GM18519 (cell line): ENCODE measurements around the gene LMNA.

Experiments used
- ATAC-seq: cut with Tn5 transposase; IDR thresholded peaks from one replicate; pipeline ENCODE4 v1.9.1; 2021; ENCODE audit warnings: mild to moderate bottlenecking, moderate library complexity; ENCODE audit not compliant: unreplicated experiment, low FRiP score

Gene LMNA

GRCh38 chr1:156135930-156136871, 21.7 kb downstream of the LMNA start:
- no peak for ATAC-seq

- no peak for ATAC-seq
Measured at GRCh38 chr1:156136970-156137483, 22.5 kb downstream of the LMNA start.

- ATAC-seq: no peak
Measured at GRCh38 chr1:156138458-156138867, 24.0 kb downstream of the LMNA start.

GRCh38 chr1:156140879-156141707, 26.6 kb downstream of the LMNA start:
- ATAC-seq: no peak

- ATAC-seq: no peak
Measured at GRCh38 chr1:156143765-156144489, 29.4 kb downstream of the LMNA start.

- ATAC-seq: no peak
Measured at GRCh38 chr1:156144742-156145141, 30.2 kb downstream of the LMNA start.

GRCh38 chr1:156145650-156146019, 31.1 kb downstream of the LMNA start:
- ATAC-seq: no peak

- no peak for ATAC-seq
Measured at GRCh38 chr1:156146020-156146768, 31.7 kb downstream of the LMNA start.

- ATAC-seq: no peak
Measured at GRCh38 chr1:156146769-156147405, 32.4 kb downstream of the LMNA start.

- no peak for ATAC-seq
Measured at GRCh38 chr1:156148216-156148615, 33.7 kb downstream of the LMNA start.

- ATAC-seq: no peak
Measured at GRCh38 chr1:156149374-156150332, 35.1 kb downstream of the LMNA start.

- ATAC-seq: no peak
Measured at GRCh38 chr1:156150333-156151011, 36.0 kb downstream of the LMNA start.

GRCh38 chr1:156151093-156151688, 36.7 kb downstream of the LMNA start:
- ATAC-seq: no peak

GRCh38 chr1:156152628-156153027, 38.1 kb downstream of the LMNA start:
- no peak for ATAC-seq

GRCh38 chr1:156153362-156153761, 38.9 kb downstream of the LMNA start, which contains the start of gene SEMA4A:
TSS of gene SEMA4A (plus strand) at chr1:156153585. CDS start at chr1:156154579, 994 bp downstream.
- ATAC-seq: no peak

- ATAC-seq: no peak
Measured at GRCh38 chr1:156154317-156154749, 39.8 kb downstream of the LMNA start.
